CD4-positive, alpha-beta T cell treated with Interleukin-4 for 4 hours (primary cell): Measurements from ENCODE around the gene MCAT.

Source experiments
- DNase-seq: peaks from one replicate; pipeline ENCODE4 v3.0.0-alpha.2; 2020

Gene MCAT, protein sequence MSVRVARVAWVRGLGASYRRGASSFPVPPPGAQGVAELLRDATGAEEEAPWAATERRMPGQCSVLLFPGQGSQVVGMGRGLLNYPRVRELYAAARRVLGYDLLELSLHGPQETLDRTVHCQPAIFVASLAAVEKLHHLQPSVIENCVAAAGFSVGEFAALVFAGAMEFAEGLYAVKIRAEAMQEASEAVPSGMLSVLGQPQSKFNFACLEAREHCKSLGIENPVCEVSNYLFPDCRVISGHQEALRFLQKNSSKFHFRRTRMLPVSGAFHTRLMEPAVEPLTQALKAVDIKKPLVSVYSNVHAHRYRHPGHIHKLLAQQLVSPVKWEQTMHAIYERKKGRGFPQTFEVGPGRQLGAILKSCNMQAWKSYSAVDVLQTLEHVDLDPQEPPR

DNA sequence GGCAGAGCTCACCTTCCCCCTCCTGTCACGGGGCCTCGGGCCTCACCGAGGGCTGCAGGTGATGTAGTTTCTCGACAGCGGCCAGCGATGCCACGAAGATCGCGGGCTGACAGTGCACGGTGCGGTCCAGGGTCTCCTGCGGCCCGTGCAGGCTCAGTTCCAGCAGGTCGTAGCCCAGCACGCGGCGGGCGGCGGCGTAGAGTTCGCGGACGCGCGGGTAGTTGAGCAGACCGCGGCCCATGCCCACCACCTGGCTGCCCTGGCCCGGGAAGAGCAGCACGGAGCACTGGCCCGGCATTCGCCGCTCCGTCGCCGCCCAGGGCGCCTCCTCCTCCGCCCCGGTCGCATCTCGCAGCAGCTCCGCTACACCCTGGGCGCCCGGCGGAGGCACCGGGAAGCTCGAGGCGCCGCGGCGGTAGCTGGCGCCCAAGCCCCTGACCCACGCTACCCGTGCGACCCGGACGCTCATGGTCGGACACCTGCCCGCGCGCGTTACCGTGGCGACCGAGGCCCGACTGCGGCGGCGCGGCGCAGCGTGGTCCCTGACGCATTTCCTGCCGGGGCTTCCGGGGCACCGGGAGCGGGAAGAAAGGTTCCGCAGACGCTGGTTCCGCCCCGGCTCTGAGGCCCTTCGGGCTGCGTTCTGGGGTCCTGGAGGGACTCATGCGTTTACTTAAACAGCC, at the start of gene MCAT:
Gene MCAT, minus strand, starts transcription at position 519 of the 683 bp plus-strand sequence. Its CDS starts 50 bp downstream, at position 469.
- peak; percentile 75 for DNase-seq

DNA sequence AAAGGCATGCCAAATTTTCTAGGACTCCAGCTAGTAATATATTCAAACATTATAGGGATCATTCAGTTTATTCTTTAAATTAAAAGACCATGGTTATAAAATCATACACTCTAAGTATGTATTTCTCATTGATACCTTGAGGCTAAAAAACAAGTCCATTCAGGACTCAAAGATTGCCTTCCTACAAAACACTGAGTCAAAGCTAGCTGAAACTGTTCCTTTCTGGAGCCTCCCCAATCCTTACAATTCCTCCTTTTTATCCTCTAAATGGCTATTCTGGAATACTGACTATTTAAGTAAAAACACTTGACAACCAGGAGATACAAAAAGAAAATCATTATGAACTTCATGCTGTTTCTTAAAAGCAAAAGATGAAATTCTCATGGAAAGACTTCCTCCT, 48.6 kb upstream of the MCAT start:
- DNase-seq, result no peak

DNA sequence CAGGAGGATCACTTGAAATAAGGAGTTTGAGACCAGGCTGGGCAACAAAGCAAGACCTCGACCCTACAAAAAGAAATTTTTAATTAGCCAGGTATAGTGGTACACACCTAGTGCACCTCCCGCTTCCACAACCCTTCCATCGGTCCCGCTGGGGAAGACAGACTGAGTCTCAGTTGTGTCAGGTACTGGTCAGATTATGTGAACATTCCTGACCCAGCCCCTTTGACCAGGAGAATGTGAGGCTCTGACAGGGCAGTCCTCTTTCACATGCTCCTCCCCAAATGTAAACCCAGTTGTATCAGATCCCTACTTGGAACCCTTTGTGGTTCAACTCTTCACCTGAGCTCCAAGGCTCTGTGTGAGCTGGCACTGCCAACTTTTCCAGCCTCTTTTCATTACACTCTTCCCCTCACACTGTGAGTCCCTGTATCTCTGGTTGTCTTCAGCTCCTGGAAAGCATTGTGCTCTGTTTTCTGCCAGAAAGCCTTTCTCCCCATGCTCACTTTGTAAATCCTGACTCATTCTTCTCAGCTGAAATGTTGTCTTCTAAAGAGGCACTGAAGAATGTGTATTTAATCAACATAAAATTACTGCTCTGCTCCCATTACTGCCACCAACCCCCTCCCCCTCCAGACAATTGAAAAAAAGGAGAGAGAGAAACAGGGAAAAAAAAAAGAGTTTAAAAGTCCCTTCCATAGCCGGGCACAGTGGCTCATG, 45.8 kb upstream of the MCAT start:
- DNase-seq, result no peak

DNA sequence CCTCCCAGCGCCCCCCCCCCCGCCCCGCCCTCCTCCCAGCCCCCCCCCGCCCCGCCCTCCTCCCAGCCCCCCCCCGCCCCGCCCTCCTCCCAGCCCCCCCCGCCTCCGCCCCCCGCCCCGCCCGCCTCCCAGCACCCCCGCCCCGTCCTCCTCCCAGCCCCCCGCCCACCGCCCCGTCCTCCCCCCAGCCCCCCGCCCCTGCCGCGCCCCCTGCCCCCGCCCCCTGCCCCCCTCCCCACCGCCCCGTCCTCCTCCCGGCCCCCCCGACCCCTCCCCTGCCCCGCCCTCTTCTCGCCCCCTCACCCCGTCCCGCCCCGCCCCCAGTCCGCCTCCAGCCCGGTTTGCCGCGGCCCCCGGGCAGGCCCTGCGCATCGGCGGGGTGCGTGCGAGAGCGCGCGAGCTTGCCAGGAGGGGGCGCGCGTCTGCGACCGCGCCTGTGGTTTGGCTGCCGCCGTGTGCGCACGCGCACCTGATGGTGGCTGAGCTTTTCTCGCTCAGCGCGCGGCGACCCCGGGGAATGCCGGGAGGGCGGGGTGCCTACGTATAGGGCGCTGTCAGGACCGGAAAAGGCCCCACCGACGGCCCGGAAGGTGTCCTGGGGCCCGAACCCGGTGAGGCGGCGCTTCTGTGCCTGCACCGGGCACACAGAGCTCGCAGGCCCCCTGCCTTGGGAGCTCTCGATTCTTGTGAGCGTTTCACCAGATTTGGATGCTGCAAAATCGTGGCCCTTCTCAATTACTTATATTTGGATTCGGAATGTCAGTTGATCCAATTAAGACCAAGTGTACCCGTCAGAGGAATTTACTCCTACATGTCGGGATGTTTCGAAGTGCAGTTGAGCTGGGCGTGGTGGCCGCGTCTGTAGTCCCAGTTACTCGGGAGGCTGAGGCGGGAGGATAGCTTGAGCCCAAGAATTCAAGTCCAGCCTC, 44.2 kb upstream of the MCAT start:
- DNase-seq, result peak; percentile 96

DNA sequence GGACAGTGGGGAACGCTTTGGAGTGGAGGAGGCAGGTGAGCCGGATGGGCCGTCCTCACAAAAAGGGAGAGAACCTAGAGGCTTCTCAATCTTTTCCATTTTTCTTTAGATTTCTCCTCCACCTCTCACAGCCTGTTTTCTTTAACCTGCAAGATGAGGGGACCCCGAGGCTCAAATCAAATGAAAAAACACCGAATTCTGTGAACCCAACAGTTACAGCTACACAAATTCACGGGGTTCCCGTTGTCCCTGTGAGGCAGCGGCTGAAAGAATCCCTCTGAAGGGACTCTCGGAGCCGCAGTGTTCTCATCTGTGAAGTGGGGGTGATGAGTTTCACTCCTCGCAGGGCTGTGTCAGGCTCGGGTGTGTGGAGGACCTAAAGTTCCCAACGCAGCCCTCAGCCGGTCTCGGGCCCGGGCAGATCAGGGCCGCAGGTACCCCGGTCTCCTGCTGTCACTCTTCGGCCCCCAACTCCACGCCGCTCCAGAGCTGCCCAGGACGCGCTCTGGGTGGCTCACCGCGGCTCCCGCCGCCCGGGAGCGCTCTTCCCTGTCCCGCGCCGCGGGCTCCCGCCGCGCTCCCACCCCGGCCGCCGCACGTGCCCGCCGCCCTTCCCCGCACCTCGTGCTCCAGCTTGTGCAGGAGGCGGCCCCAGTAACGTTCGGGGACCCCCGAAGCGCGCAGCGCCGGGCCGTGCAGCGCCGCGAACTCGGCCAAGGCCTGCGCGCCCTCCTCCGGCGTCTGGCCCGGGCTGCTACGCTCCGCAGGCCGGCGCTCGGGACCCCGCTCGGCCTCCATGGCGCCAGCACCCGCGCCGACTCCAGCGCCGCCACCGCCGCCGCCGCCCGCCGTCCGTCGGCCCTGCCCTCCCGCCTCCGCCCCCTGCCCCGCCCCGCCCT, 43.3 kb upstream of the MCAT start, which contains the start of gene TTLL12:
Gene TTLL12, minus strand, starts transcription at position 863 of the 899 bp plus-strand sequence. Its CDS starts 65 bp downstream, at position 798.
- peak; percentile 35 for DNase-seq

DNA sequence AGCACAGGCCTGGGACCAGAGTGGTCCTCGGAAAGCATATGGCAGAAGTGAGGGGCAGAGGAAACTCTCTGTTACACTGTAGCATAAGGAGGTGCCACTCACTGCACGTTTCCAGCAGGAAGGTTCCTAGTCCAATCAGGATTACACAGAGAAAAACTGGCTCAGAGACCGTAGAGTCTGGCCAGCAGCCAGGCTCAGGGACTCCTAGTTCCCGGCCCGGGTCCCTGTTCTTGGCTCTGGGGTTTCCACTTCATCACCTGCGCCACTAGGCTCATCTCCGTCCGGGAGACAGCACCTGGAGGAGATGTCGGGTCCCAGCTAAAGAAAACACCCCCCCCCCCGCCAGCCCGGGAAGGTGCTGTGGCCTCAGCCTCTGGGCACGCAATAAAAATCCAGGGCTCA, 42.7 kb upstream of the MCAT start:
- no peak for DNase-seq

DNA sequence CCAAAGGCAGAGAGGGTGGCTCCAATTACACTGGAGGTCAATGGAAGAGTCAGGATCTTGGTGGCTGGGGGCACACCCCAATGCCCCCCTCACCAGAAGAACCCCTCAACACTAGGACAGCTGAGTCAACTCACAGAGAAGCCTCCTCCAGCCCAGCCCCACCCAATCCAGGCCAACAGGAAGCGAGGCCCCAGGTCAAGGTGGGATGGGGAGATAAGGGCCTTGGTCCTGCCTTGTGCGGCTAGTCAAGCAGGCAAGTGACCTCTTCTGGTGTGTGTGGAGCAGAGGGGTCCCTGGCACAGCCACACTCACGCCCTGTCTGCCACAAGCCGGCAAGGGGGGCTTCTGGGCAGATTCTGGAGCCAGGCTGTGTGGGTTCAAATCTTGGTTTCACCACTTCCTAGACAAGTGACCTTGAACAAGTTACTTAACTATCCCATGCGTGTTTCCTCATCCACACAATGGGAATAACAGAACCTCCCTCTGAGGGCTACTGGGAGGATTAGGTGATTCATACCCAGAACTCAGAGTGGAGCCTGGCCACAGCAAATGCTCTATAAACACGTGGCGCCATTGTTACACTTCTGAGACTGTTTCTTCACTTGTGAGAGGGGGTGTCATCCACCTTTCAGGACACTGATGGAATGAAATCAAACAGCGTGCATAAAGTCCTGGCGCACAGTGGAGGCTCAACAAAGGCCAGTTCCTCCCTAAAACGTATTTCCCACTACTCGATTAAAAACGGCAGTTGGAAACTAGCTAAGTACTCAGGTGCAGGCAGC, 40.5 kb upstream of the MCAT start:
- no peak for DNase-seq

DNA sequence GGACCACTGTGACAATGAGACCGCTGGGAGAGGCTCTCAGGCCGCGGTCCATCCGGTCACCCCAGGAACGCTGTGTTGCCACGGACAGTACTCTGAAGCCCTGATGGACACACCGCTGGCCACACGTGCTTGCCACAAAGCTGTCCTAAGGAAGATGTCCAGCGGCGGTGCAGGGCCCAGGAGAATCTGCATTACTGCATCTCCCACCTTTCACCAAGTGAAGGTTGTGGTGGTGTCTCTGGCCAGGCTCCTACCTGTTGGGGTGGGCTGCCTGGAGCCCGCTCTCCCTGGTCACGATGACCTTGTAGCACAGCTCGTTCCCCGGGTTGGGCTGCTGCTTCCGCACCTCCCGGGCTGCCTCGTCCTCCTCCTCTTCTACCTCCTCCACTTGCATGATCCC, 39.5 kb upstream of the MCAT start:
- DNase-seq, result no peak

DNA sequence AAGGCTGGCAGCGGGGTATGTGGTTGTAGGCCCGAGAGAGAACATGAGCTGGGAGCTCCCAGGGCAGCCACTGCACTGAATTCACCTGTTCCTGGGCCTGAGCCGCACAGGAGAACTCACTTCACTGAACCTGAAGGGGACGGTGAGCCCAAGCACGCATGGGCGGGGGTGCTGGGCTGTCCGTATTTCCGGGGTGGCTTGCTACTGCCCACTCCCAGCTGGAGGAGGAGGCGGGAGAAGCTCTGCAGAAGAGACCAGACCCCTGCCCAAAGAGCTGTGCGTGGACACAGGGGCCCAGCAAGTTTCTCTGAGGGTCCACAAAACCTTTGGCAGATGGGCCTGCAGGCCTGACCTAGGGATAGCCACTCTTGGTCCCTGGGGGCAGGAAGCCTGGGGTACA, 38.9 kb upstream of the MCAT start:
- DNase-seq, result no peak

DNA sequence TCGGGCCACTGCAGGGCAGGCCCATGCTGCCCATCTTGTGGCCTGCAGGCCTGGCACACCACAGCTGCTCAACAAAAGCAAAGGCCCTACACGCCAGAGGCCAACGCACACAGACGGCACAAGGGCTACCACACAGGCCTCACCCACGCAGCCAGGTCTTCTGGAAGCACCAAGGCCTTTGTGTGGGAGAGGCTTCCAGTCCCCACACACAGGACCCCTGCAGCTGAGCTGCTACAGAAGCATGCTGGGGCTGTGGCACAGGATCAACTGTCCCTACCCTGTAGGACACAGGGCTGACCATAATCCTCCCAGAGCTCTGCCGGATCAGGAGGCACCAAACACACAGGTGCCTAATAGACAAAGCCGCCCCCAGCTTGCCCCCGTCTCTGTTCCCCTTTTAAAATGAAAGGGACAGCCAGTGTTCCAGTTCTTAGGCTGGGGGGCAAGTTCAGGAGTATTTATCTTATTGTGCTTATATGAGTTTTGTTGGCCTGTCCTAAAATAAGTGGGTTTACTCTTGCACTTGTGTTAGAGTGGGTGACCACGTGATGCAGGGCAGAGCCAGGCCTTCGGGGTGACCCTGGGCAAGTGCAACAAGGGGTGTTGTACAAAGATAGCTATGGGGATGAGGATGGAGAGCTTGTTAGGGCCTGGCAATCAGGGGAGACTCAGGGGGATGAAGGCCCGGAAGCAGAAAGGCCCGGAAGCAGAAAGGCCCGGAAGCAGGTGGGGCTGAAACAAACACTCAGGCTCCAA, 38.3 kb upstream of the MCAT start:
- DNase-seq, result no peak

DNA sequence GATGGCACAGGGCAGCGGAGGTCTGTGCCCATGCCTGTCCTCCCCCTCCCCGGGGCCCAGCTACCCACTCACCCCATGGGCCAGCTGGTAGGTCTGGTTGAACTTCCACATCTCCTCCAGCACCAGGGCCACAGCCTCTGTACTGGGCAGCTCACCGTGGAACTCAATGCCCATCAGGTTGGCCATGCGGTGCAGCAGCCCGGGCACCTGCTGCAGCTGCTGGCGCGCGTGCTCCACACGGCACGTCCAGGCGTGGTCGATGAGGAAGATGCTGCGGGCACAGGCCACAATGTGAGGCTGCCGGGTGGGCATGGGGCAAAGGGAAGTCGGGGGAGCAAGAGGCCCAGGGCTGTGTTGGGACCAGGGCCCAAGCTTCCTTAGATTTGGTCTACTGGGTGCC, 37.5 kb upstream of the MCAT start:
- no peak for DNase-seq

DNA sequence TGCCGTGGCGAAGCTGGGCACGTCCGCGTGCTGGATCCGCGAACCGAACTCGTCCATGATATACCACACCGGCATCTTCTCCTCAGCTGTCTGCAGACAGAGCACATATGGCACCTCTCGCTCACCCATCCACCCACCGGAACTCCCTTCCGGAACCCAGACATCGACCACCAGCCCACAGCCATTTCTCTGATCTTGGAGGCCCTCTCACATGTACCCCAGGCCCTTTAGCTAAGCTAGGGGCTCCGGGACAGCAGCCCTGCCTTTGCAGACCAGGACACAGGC, 36.7 kb upstream of the MCAT start:
- DNase-seq, result no peak

DNA sequence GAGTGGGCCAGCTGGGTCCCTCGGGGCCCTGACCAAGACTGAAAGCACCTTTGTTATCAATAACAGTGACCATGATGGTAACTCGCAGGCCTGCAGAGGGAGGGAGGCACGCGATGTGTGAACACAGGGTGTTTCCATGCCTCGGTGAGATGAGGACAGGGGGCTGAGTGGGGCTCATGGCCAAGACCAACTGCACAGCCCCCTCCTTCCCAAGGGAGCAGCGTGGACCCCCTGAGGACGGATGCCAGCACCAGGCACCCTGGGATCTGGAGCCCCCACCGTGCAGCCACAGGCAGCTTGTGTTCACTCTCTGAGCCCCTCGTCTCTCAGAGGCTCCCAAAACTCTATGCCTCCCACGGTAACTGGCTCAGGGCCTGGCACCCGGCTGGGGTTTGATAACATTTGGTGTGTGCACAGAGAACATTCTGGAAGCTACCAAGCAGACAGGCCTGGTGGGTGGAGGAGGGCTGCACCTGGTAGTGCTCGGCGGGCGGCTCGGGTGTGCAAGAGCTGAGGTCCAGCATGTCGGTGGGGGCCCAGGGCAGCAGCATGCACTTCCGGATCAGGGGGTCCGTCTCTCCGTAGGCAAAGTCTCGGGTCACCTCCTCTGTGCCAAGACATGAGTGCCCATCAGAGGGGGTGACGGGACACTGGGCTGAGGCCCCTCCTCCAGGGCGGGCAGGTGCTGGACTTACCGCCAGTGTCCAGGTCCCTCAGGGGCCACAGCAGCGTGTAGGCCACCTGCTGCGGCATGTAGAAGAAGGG, 36.1 kb upstream of the MCAT start:
- DNase-seq, result no peak

DNA sequence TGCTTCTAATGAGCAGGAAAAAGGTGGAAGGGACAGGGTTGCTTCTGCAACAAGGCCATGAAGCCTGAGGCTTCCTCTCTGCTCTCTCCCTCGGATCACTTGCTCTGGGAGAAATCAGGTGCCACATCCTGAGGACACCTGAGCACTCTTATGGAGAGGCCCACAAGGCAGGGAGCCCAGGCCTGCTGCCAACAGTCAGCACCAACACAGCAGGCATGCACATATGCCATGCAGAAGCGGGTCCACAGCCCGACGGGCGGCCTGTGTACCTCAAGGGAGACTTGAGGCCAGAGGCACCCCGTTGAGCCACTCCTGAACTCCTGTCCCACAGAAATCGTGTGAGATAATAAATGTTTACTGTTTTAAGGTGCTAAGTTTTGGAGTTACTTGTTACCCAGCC, 34.3 kb upstream of the MCAT start:
- no peak for DNase-seq

DNA sequence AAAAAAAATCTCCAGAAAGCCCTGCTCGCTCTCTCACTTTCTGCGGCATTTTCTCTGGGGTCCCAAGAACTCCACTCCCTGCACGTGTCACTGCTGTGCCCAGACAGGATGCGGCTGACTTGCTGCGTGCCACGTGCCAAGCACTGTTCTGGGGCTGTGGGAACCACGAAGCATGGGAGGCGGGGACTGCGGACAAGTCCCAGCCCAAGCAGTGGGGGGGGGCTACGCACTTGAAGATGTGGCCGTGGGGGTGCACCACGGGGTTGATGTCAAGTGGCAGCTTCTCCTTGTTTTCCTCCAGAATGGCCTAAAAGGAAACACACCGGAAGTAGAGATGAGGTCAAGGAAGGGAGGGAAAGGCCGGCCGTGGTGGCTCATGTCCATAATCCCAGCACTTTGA, 32.9 kb upstream of the MCAT start:
- DNase-seq, result no peak

DNA sequence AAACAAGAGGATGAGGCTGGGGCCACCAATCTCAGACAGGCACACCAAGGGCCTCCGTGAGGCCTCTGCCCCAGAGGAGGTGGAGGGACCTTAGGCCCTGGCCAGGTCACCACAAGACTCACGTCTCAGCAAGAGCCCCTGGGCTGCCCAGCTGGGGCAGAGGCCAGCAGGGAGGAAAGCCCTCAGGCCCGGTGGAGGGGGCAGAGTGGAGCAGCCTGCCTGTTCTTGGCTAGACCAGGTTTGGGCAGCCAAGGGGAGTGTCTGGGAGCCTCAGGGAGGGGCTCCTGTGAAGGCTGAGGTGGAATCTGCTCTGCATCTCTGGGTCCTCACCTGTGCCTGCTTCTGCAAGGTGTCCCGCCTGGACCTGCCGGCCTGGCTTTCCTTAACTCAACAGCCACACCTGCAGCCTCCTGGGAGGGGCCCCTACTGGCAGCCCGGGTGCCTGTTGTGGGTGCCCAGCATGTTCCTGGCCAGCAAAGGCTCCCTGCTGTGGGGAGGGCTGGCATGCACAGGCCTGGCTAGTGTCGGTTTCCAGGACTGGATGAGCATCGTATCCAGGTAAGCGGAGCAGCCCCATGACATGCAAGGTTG, 31.8 kb upstream of the MCAT start:
- DNase-seq, result no peak

DNA sequence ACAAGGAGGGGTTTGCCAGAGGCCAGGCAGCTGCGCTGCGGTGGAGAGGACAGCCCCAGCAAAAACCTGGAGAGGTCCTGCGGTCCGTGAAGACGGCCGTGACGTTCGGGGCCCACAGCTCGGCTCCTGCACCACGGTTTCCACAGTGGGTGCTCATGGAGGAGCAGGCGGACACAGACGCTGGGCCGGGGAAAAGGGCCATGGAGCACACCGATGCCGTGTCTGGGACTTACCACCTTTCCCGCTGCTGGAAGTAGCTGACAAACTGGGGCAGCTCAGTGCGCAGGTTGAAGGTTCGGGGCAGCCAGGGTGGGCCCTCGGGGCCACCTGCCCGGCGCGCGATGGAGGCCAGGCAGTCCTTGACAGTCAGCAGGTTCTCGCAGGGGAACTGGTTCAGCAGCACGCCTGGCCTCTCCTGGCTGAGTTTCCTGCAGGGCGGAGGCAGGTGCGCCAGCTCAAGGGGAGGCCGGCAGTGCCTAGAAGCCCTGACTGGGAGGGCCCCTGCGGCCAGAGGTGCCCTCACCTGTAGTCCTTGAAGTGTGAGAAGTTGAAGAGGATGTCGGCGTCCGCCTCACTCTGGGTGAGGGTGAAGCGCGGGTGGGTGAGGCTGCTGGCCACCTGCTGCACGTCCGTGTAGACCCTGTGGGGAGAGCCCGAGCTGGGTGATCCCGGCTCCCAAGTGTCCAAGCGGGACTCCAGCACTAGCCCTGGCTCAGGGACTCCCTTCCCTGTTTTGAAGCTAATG, 30.9 kb upstream of the MCAT start:
- no peak for DNase-seq

DNA sequence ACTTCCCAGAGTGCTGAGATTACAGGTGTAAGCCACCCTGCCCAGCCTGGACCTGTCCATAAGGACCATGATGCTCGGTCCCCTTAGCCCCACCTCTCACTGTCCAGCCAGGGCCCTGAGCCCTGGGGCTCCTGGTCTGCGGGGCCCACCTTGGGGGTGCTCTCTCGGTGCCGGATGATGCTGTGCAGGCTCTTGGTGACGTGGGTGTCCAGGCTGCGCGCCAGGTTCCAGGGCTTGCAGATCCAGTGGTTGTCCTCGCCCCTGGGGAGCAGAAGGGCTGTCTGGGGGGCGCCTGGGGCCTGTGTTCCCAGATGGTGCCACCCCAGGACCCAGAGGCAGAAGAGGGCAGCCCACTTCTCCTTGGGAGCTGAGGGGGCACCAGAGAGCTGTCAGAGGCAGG, 30.4 kb upstream of the MCAT start:
- DNase-seq, result no peak
